ENCODE results near the gene HS3ST3B1.

Gene HS3ST3B1

GRCh38 chr17:14310605-14311004 is 9.7 kb downstream of the HS3ST3B1 start:
- Mint-ChIP-seq H3K4me3 (peak overlapping the region; percentile 76), H3K27ac (peak overlapping the region; percentile 63)

GRCh38 chr17:14311186-14311705 is 10.4 kb downstream of the HS3ST3B1 start:
- Mint-ChIP-seq H3K4me1 (peaks cover 68% of the 10 kb centered on the region), H3K27me3 (no peaks in the 10 kb centered on the region), H3K27ac (no peak overlapping the region), H3K9me3 (no peaks in the 10 kb centered on the region), H3K36me3 (peaks cover 16% of the 10 kb centered on the region), H3K4me3 (no peak overlapping the region)

More at GRCh38 chr17:14310605-14311004, 9.7 kb downstream of the HS3ST3B1 start:
- no peaks in the 10 kb centered on the region for H3K27me3 Mint-ChIP-seq
- H3K36me3 Mint-ChIP-seq, result peaks cover 13% of the 10 kb centered on the region
- H3K4me1 Mint-ChIP-seq, result peaks cover 70% of the 10 kb centered on the region
- no peaks in the 10 kb centered on the region for H3K9me3 Mint-ChIP-seq

GRCh38 chr17:14311981-14312380 is 11.1 kb downstream of the HS3ST3B1 start:
- no peaks in the 10 kb centered on the region for H3K9me3 Mint-ChIP-seq
- H3K27ac Mint-ChIP-seq, result no peak overlapping the region
- H3K27me3 Mint-ChIP-seq, result no peaks in the 10 kb centered on the region
- peaks cover 70% of the 10 kb centered on the region for H3K4me1 Mint-ChIP-seq
- H3K4me3 Mint-ChIP-seq, result no peak overlapping the region
- H3K36me3 Mint-ChIP-seq, result peaks cover 17% of the 10 kb centered on the region

GRCh38 chr17:14312522-14312921 is 11.6 kb downstream of the HS3ST3B1 start:
- Mint-ChIP-seq H3K27me3 (no peaks in the 10 kb centered on the region), H3K27ac (peak overlapping the region; percentile 26), H3K4me3 (no peak overlapping the region), H3K9me3 (no peaks in the 10 kb centered on the region), H3K4me1 (peaks cover 73% of the 10 kb centered on the region), H3K36me3 (peaks cover 17% of the 10 kb centered on the region)

GRCh38 chr17:14316126-14316832 is 15.4 kb downstream of the HS3ST3B1 start:
- Mint-ChIP-seq H3K36me3 (peaks cover 20% of the 10 kb centered on the region), H3K4me1 (peaks cover 84% of the 10 kb centered on the region), H3K27me3 (no peaks in the 10 kb centered on the region), H3K4me3 (no peak overlapping the region), H3K9me3 (no peaks in the 10 kb centered on the region), H3K27ac (no peak overlapping the region)

- peak overlapping the region; percentile 31 for H3K27ac Mint-ChIP-seq
Observed at GRCh38 chr17:14317383-14317782, 16.5 kb downstream of the HS3ST3B1 start.

GRCh38 chr17:14318109-14318917 is 17.4 kb downstream of the HS3ST3B1 start:
- peaks cover 17% of the 10 kb centered on the region for H3K36me3 Mint-ChIP-seq
- no peaks in the 10 kb centered on the region for H3K9me3 Mint-ChIP-seq
- no peak overlapping the region for H3K27ac Mint-ChIP-seq
- peaks cover 88% of the 10 kb centered on the region for H3K4me1 Mint-ChIP-seq
- H3K4me3 Mint-ChIP-seq, result peak overlapping the region; percentile 51
- H3K27me3 Mint-ChIP-seq, result no peaks in the 10 kb centered on the region

More at GRCh38 chr17:14317383-14317782, 16.5 kb downstream of the HS3ST3B1 start:
- H3K27me3 Mint-ChIP-seq, result no peaks in the 10 kb centered on the region
- H3K4me1 Mint-ChIP-seq, result peaks cover 84% of the 10 kb centered on the region
- H3K36me3 Mint-ChIP-seq, result peaks cover 17% of the 10 kb centered on the region
- peak overlapping the region; percentile 20 for H3K4me3 Mint-ChIP-seq
- H3K9me3 Mint-ChIP-seq, result no peaks in the 10 kb centered on the region

GRCh38 chr17:14318918-14319205 is 18.0 kb downstream of the HS3ST3B1 start:
- peak overlapping the region; percentile 51 for H3K4me3 Mint-ChIP-seq
- H3K27me3 Mint-ChIP-seq, result no peaks in the 10 kb centered on the region
- H3K4me1 Mint-ChIP-seq, result peaks cover 93% of the 10 kb centered on the region
- H3K27ac Mint-ChIP-seq, result no peak overlapping the region
- H3K9me3 Mint-ChIP-seq, result no peaks in the 10 kb centered on the region
- H3K36me3 Mint-ChIP-seq, result peaks cover 14% of the 10 kb centered on the region

- Mint-ChIP-seq H3K4me3 (peak overlapping the region; percentile 39), H3K36me3 (peaks cover 11% of the 10 kb centered on the region), H3K27ac (no peak overlapping the region), H3K9me3 (no peaks in the 10 kb centered on the region), H3K4me1 (peaks cover 94% of the 10 kb centered on the region), H3K27me3 (no peaks in the 10 kb centered on the region)
Observed at GRCh38 chr17:14320098-14320497, 19.2 kb downstream of the HS3ST3B1 start.

- Mint-ChIP-seq H3K27ac (peak overlapping the region; percentile 55), H3K27me3 (no peaks in the 10 kb centered on the region), H3K9me3 (no peaks in the 10 kb centered on the region), H3K4me3 (no peak overlapping the region), H3K36me3 (peaks cover 13% of the 10 kb centered on the region), H3K4me1 (peaks cover 90% of the 10 kb centered on the region)
Observed at GRCh38 chr17:14320734-14321475, 20.0 kb downstream of the HS3ST3B1 start.

GRCh38 chr17:14321476-14321949 is 20.6 kb downstream of the HS3ST3B1 start:
- H3K36me3 Mint-ChIP-seq, result peaks cover 10% of the 10 kb centered on the region
- peaks cover 88% of the 10 kb centered on the region for H3K4me1 Mint-ChIP-seq
- H3K27ac Mint-ChIP-seq, result peak overlapping the region; percentile 55
- H3K27me3 Mint-ChIP-seq, result no peaks in the 10 kb centered on the region
- H3K9me3 Mint-ChIP-seq, result no peaks in the 10 kb centered on the region
- H3K4me3 Mint-ChIP-seq, result no peak overlapping the region

GRCh38 chr17:14321980-14322776 is 21.3 kb downstream of the HS3ST3B1 start:
- Mint-ChIP-seq H3K36me3 (peaks cover 13% of the 10 kb centered on the region), H3K27ac (peak overlapping the region; percentile 36), H3K4me1 (peaks cover 88% of the 10 kb centered on the region), H3K27me3 (no peaks in the 10 kb centered on the region), H3K9me3 (no peaks in the 10 kb centered on the region), H3K4me3 (no peak overlapping the region)

- peaks cover 88% of the 10 kb centered on the region for H3K4me1 Mint-ChIP-seq
- H3K36me3 Mint-ChIP-seq, result peaks cover 20% of the 10 kb centered on the region
- no peak overlapping the region for H3K27ac Mint-ChIP-seq
- no peaks in the 10 kb centered on the region for H3K9me3 Mint-ChIP-seq
- no peaks in the 10 kb centered on the region for H3K27me3 Mint-ChIP-seq
- H3K4me3 Mint-ChIP-seq, result no peak overlapping the region
Observed at GRCh38 chr17:14323522-14323981, 22.7 kb downstream of the HS3ST3B1 start.

- H3K4me1 Mint-ChIP-seq, result peaks cover 88% of the 10 kb centered on the region
- no peak overlapping the region for H3K27ac Mint-ChIP-seq
- no peaks in the 10 kb centered on the region for H3K9me3 Mint-ChIP-seq
- no peak overlapping the region for H3K4me3 Mint-ChIP-seq
- H3K27me3 Mint-ChIP-seq, result no peaks in the 10 kb centered on the region
- peaks cover 17% of the 10 kb centered on the region for H3K36me3 Mint-ChIP-seq
Observed at GRCh38 chr17:14325618-14326167, 24.8 kb downstream of the HS3ST3B1 start.

Measured in activated naive CD4-positive, alpha-beta T cell treated with anti-CD3 and anti-CD28 coated beads, Interleukin-2, amount 50 U/mL, for 24 hours (primary cell).